Naive thymus-derived CD8-positive, alpha-beta T cell (primary cell): ENCODE data around the gene TGIF2. TPM values are rescaled to one million over a fixed set of nuclear protein-coding genes. Genes with fewer than 3 reads are reported as not detected.
"Not testable (repeated sequence)": the region's sequence is repeated elsewhere in the genome, so short reads cannot be mapped to it uniquely, and the experiment has no call there.

Source experiments
- ATAC-seq, 2 donors: fragments of 150-1000 bp; cut with Tn5 transposase in 1 of 2; sonication (Bioruptor Pico), chemical (Tn5 transposase) in 1 of 2; 1 replicate in 1 of 2; 2 replicates in 1 of 2; pipeline ENCODE4 v1.10.0; 2021; ENCODE audit warnings: mild to moderate bottlenecking in 2 of 2, moderate library complexity in 2 of 2
- POLR2A ChIA-PET: fragments of 350-600 bp; sonication (Branson Sonifier 250); formaldehyde crosslinking; loops from one replicate; lab custom pipeline; 2021; ENCODE audit warnings: antibody characterized with exemption; lab: Charles Lee
- DNase-seq, 10 donors: peaks; one replicate each; pipeline versions ENCODE4 v3.0.0 to v3.0.0-alpha.2; 2020 to 2022
- H3K27ac Mint-ChIP-seq, 10 donors: one replicate each; pipeline ENCODE4 v1.8.0; 2020 to 2022; ENCODE audit warnings: mild to moderate bottlenecking in 10 of 10, mixed read lengths in 10 of 10, moderate library complexity in 4 of 10, inconsistent platforms in 1 of 10
- H3K27me3 Mint-ChIP-seq, 5 donors: one replicate each; pipeline ENCODE4 v1.8.0; 2021 to 2022; ENCODE audit warnings: mixed read lengths in 5 of 5
- H3K36me3 Mint-ChIP-seq, 3 donors: one replicate each; pipeline ENCODE4 v1.8.0; 2020 to 2022; ENCODE audit warnings: mixed read lengths in 3 of 3, mild to moderate bottlenecking in 2 of 3, inconsistent platforms in 1 of 3
- H3K4me1 Mint-ChIP-seq, 4 donors: one replicate each; pipeline ENCODE4 v1.8.0; 2021 to 2022; ENCODE audit warnings: mixed read lengths in 4 of 4
- H3K4me3 Mint-ChIP-seq, 10 donors: one replicate each; pipeline ENCODE4 v1.8.0; 2020 to 2022; ENCODE audit warnings: mild to moderate bottlenecking in 10 of 10, mixed read lengths in 10 of 10, moderate library complexity in 6 of 10, inconsistent platforms in 1 of 10
- H3K9me3 Mint-ChIP-seq, 9 donors: one replicate each; pipeline ENCODE4 v1.8.0; 2020 to 2022; ENCODE audit warnings: mixed read lengths in 9 of 9, mild to moderate bottlenecking in 3 of 9, inconsistent platforms in 1 of 9, moderate library complexity in 1 of 9
- polyA plus RNA-seq, 3 donors: library from polyadenylated mRNA; unstranded; fragments of 300-500 nt; fragmentation: Illumina TruSeq; gene quantifications; one replicate each; pipeline ENCODE4 v1.2.3, GENCODE V29; 2021
- total RNA-seq, 8 experiments: library from RNA in 2 of 8; stranded (reverse) in 2 of 8; gene quantifications; one replicate each; pipeline ENCODE4 v1.2.3 and lab custom pipeline; 2021 to 2026

Gene TGIF2
- total and polyA plus RNA-seq, 5 experiments from 2014 or later: 25.7 to 38.4 (median 36.8) TPM

DNA sequence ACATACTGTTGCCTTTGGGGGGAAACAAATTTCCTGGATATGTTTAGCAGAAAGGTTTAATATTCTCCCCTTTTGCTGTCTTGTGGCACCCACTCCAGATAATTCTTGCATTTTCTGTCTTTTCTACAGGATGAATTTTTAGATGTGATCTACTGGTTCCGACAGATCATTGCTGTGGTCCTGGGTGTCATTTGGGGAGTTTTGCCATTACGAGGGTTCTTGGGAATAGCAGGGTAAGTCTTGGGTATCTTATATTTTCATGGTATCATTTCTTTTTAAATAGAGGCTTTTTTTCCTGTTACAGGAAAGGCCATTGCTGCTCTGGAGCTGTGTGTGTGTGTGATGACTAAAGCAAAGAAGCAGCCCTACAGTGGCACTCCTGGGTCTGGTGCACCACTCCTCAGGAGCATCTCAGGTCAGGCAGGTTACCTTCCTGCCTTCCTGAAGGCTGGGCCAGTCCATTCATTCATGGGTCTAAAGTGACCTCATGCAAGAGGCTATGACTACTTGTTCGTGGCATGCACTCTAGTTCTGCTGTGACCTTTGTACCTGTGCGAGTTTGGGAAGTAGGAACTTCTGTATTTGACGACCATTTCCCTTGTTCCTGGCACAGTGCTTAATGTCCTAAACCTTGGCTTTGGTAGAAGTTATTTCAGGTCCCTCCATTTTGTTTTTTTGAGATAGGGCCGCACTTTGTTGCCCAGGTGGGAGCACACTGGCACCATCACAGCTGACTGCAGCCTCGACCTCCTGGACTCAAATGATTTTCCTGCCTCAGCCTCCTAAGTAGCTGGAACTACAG is 34.4 kb downstream of the TGIF2 start:
- H3K36me3 Mint-ChIP-seq: peaks cover 0 to 51% (median 5%) of the 10 kb centered on the region in 3 donors
- POLR2A ChIA-PET: interaction anchor here (0.7 to 7.0 kb wide), 7 partner anchors 12 to 256 kb away, joined by 4 to 68 read pairs (median 7); partner anchors contain the start of gene SLA2
- H3K9me3 Mint-ChIP-seq: no peaks in the 10 kb centered on the region
- peak overlapping the region; percentile 41 to 97 (median 96) for H3K4me3 Mint-ChIP-seq
- H3K27me3 Mint-ChIP-seq: no peaks in the 10 kb centered on the region
- peaks cover 18 to 45% (median 30%) of the 10 kb centered on the region in 4 donors for H3K4me1 Mint-ChIP-seq
- H3K27ac Mint-ChIP-seq: peak overlapping the region; percentile 66 to 99 (median 94)
- ATAC-seq (no peak), DNase-seq (no peak)

DNA sequence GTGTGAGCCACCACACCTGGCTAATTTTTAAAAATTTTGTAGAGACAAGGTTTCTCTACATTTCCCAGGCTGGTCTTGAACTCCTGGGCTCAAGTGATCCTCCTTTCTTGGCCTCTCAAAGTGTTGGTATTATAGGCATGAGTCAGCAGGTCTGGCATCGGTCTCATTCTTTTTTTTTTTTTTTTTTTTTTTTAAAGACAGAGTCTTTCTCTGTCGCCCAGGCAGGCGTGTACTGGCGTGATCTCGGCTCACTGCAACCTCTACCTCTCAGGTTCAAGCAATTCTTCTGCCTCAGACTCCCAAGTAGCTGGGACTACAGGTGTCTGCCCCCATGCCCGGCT is 35.0 kb downstream of the TGIF2 start:
- DNase-seq, H3K27me3 Mint-ChIP-seq, H3K9me3 Mint-ChIP-seq, ATAC-seq: not testable (repeated sequence)
- POLR2A ChIA-PET: interaction anchor here (0.7 to 7.0 kb wide), 6 partner anchors 13 to 255 kb away, joined by 4 to 65 read pairs (median 6); partner anchors contain the start of gene SLA2
- H3K4me1 Mint-ChIP-seq: peaks cover 20 to 50% (median 36%) of the 10 kb centered on the region in 4 donors
- H3K27ac Mint-ChIP-seq: peak overlapping the region in 7 of 10 donors; percentile 31 to 98 (median 81)
- peaks cover 0 to 56% (median 5%) of the 10 kb centered on the region in 3 donors for H3K36me3 Mint-ChIP-seq
- peak overlapping the region in 2 of 10 donors; percentile 15 to 96 for H3K4me3 Mint-ChIP-seq

DNA sequence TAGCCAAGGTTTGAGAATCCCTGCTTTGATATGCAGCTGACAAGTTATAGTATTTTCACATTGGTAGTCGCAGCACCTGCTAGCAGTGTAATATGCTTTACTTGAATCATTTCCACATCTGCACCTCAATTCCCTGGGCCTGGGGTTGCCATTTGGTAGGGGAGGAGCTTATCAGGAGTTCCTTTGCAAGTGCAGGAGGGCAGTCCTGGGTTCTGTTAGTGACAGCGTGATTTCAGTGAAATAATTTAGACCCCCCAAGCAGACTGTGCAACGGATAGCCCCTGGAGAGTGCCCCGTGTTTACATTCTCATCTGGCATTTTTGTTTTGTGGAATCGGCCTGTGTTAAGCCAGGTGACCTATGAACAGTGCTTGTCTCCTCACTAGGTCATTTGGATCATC is 38.2 kb downstream of the TGIF2 start:
- peaks cover 15 to 42% (median 25%) of the 10 kb centered on the region in 4 donors for H3K4me1 Mint-ChIP-seq
- H3K4me3 Mint-ChIP-seq: no peak overlapping the region
- peak overlapping the region in 7 of 10 donors; percentile 29 to 50 (median 46) for H3K27ac Mint-ChIP-seq
- DNase-seq (no peak), ATAC-seq (no peak)
- POLR2A ChIA-PET: interaction anchor here (0.6 to 7.0 kb wide), 3 partner anchors 32 to 78 kb away, joined by 3 to 65 read pairs (median 3); partner anchors contain the start of gene SLA2
- peaks cover 0 to 78% (median 10%) of the 10 kb centered on the region in 3 donors for H3K36me3 Mint-ChIP-seq
- H3K9me3 Mint-ChIP-seq: no peaks in the 10 kb centered on the region
- H3K27me3 Mint-ChIP-seq: no peaks in the 10 kb centered on the region

GRCh38 chr20:36613974-36614373 is 40.6 kb downstream of the TGIF2 start:
- Mint-ChIP-seq H3K4me3 (peak overlapping the region in 1 of 10 donors; percentile 45), H3K4me1 (peaks cover 11 to 33% (median 14%) of the 10 kb centered on the region in 4 donors), H3K9me3 (no peaks in the 10 kb centered on the region), H3K36me3 (peaks cover 0 to 79% (median 10%) of the 10 kb centered on the region in 3 donors), H3K27ac (peak overlapping the region in 9 of 10 donors; percentile 9 to 81 (median 52)), H3K27me3 (no peaks in the 10 kb centered on the region)
- POLR2A ChIA-PET: interaction anchor here (0.9 to 7.0 kb wide), 3 partner anchors 10 to 30 kb away, joined by 3 to 65 read pairs (median 6); partner anchors contain the start of gene SLA2
- ATAC-seq (no peak), DNase-seq (no peak)

DNA sequence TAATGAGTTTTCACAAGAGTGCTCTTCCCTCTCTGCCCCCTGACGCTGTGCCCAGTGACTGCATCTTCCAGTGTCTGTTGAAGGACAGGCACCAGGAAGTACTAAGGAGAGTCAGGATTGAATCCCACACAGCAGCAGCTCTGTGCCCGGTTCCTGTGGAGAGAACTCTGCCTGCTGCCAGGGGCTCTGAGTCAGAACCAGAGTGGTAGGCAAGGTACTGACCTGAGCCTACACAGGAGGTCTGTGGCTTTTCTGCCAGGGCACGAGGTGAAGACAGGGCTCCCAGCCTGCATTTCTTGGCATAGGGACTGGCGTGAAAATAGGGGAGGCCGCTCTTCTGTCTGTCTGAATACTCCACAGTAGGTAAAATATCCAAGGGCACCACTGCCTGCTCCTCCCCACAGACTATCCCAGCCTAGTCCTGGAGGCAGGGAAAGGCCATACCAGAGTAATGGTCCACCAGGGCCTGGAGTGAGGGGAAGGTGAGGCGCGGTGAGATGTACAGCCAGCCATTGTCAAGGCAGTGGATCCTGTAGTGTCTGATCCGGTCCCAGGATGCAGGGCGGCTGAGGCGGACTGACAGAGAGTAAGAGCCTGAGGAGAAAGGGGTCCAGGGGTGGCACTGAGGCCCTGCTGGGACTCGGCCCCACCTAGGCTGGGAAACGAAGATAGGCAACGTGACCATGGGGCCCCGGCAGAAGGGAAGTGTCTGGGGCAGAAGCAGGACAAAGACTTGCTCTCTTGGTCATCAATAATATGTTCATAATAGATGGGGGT is 41.6 kb downstream of the TGIF2 start:
- Mint-ChIP-seq H3K36me3 (peaks cover 0 to 72% (median 8%) of the 10 kb centered on the region in 3 donors), H3K4me3 (no peak overlapping the region), H3K27me3 (no peaks in the 10 kb centered on the region), H3K4me1 (peaks cover 11 to 30% (median 13%) of the 10 kb centered on the region in 4 donors), H3K27ac (peak overlapping the region in 8 of 10 donors; percentile 9 to 77 (median 43)), H3K9me3 (no peaks in the 10 kb centered on the region)
- POLR2A ChIA-PET: interaction anchor here (1.5 to 7.0 kb wide), 2 partner anchors 9 to 29 kb away, joined by 6 to 65 read pairs; partner anchors contain the start of gene SLA2
- ATAC-seq (no peak), DNase-seq (no peak)

DNA sequence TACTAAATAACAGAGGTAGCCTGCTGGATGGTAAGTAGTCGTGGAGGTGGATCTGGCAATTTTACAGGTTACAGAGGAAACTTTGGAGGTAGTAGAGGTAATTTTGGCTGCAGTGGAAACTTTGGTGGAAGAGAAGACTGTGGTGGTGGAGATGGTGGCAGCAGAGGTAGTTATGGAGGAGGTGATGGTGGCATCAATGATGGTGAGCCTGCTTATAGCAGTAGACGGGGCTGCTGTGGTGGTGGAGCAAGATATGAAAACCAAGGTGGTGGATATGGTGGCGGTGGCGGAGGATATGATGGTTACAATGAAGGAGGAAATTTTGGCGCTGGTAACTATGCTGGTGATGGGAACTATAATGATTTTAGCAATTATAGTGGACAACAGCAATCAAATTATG is 47.5 kb downstream of the TGIF2 start:
- Mint-ChIP-seq H3K27ac (peak overlapping the region; percentile 10 to 90 (median 66)), H3K4me1 (peaks cover 17 to 34% (median 30%) of the 10 kb centered on the region in 4 donors), H3K9me3 (no peaks in the 10 kb centered on the region), H3K27me3 (no peaks in the 10 kb centered on the region), H3K36me3 (peaks cover 0 to 61% (median 7%) of the 10 kb centered on the region in 3 donors), H3K4me3 (no peak overlapping the region)
- POLR2A ChIA-PET: no interaction called here
- ATAC-seq (no peak), DNase-seq (no peak)

DNA sequence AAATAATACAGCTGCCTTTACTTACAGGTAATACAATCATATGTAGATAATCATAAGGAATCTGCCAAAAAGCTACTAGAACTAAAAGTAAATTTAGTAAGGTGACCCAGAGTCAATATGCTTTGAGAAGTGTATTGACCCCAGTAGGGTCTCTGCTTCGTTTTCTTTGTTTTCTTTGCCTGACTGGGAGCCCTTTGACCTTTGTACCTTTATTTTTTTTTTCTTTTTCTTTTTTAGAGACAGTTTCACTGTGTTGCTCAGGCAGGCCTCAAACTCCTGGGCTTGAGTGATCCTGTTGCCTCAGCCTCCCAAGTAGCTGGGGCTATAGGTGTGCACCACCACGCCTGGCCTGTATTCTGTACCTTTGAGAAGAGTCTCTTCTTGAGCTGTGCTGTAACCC is 50.0 kb downstream of the TGIF2 start:
- ATAC-seq (no peak), DNase-seq (no peak)
- Mint-ChIP-seq H3K27me3 (no peaks in the 10 kb centered on the region), H3K27ac (peak overlapping the region; percentile 30 to 95 (median 79)), H3K4me1 (peaks cover 20 to 49% (median 48%) of the 10 kb centered on the region in 4 donors), H3K36me3 (peaks cover 0 to 79% (median 17%) of the 10 kb centered on the region in 3 donors), H3K9me3 (no peaks in the 10 kb centered on the region), H3K4me3 (no peak overlapping the region)
- POLR2A ChIA-PET: interaction anchor here (0.7 to 1.6 kb wide), 6 partner anchors 9 to 58 kb away, joined by 3 to 9 read pairs (median 5); partner anchors contain the start of gene SLA2

GRCh38 chr20:36624068-36624943 is 50.9 kb downstream of the TGIF2 start:
- H3K36me3 Mint-ChIP-seq: peaks cover 0 to 77% (median 19%) of the 10 kb centered on the region in 3 donors
- H3K4me3 Mint-ChIP-seq: peak overlapping the region in 6 of 10 donors; percentile 5 to 67 (median 42)
- no peak for DNase-seq
- peak overlapping the region; percentile 70 to 95 (median 83) for H3K27ac Mint-ChIP-seq
- H3K9me3 Mint-ChIP-seq: no peaks in the 10 kb centered on the region
- peaks cover 22 to 56% (median 54%) of the 10 kb centered on the region in 4 donors for H3K4me1 Mint-ChIP-seq
- peak in 1 of 2 donors; percentile 47 for ATAC-seq
- POLR2A ChIA-PET: interaction anchor here (0.6 to 1.6 kb wide), 10 partner anchors 10 to 367 kb away, joined by 3 to 9 read pairs (median 4); partner anchors contain the start of gene SLA2
- H3K27me3 Mint-ChIP-seq: no peaks in the 10 kb centered on the region

DNA sequence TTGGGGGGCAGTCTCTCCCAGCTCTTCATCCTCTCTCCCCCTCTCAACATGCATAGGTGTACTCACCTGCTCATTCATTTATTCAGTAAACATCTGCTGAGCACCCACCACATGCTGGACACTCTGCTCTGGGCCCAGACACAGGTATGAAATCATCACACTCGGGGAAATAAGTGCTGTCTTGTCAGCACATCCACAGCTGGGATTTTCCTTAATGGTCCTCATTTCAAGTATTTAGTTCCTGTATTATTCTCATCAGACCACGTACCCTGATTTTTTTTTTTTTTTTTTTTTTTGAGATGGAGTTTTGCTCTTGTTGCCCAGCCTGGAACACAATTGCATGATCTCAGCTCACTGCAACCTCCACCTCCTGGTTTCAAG is 51.5 kb downstream of the TGIF2 start:
- Mint-ChIP-seq H3K4me3 (no peak overlapping the region), H3K4me1 (peaks cover 26 to 62% (median 61%) of the 10 kb centered on the region in 4 donors), H3K27me3 (no peaks in the 10 kb centered on the region), H3K9me3 (no peaks in the 10 kb centered on the region), H3K36me3 (peaks cover 0 to 81% (median 20%) of the 10 kb centered on the region in 3 donors), H3K27ac (peak overlapping the region; percentile 24 to 95 (median 83))
- POLR2A ChIA-PET: interaction anchor here (0.6 to 1.6 kb wide), 9 partner anchors 11 to 366 kb away, joined by 3 to 6 read pairs (median 4); partner anchors contain the start of gene SLA2
- no peak for ATAC-seq
- DNase-seq: no peak

DNA sequence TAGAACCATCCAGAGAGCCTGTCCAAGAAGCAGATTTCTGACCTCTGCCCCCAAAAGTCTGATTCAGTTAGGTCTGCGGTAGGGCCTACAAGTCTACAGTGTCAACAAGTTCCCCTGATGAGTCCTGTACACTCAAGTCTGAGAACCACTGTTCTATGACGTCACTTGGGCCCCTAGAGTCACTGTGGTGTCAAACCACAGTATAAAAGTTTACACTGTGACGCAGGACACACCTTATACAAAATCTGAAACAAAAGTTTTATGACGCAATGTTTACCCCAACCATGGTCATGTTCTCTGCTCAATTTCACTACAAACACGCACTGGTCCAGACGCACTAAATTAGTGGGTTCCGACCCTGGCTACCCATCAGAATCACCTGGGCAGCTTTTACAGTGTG is 54.7 kb downstream of the TGIF2 start:
- no peak for ATAC-seq
- Mint-ChIP-seq H3K4me1 (peaks cover 30 to 77% (median 71%) of the 10 kb centered on the region in 4 donors), H3K27ac (peak overlapping the region; percentile 22 to 98 (median 84)), H3K9me3 (no peaks in the 10 kb centered on the region), H3K36me3 (peaks cover 0 to 86% (median 31%) of the 10 kb centered on the region in 3 donors), H3K27me3 (no peaks in the 10 kb centered on the region), H3K4me3 (peak overlapping the region in 6 of 10 donors; percentile 12 to 64 (median 37))
- peak in 1 of 10 donors; percentile 46 for DNase-seq
- POLR2A ChIA-PET: interaction anchor here (1.3 to 6.7 kb wide), 6 partner anchors 12 to 55 kb away, joined by 3 to 108 read pairs (median 7); partner anchors contain the start of genes RAB5IF, SLA2 and TGIF2
